ENCODE measurements around the gene RCAN2.
A peak's percentile ranks its signal among the peaks of the same experiment; 100 is the strongest.
"Not testable (repeated sequence)": the region's sequence is repeated elsewhere in the genome, so short reads cannot be mapped to it uniquely, and the experiment has no call there.

RCAN2 gene

GRCh38 chr6:46414398-46414797 is 76.9 kb downstream of the RCAN2 start:
- no peak for TF ChIP-seq CTCF (IDR thresholded peaks at IDR 0.05; ENCODE audit: insufficient read depth, missing control alignments)
- FAIRE-seq (no peak), DNase-seq (ENCODE audit: insufficient read length, low spot score) (no peak)

- DNase-seq (ENCODE audit: insufficient read length, low spot score) = no peak
- FAIRE-seq = no peak
- TF ChIP-seq CTCF (IDR thresholded peaks at IDR 0.05; ENCODE audit: insufficient read depth, missing control alignments) = no peak
Measured at GRCh38 chr6:46412662-46413061, 78.6 kb downstream of the RCAN2 start.

DNA sequence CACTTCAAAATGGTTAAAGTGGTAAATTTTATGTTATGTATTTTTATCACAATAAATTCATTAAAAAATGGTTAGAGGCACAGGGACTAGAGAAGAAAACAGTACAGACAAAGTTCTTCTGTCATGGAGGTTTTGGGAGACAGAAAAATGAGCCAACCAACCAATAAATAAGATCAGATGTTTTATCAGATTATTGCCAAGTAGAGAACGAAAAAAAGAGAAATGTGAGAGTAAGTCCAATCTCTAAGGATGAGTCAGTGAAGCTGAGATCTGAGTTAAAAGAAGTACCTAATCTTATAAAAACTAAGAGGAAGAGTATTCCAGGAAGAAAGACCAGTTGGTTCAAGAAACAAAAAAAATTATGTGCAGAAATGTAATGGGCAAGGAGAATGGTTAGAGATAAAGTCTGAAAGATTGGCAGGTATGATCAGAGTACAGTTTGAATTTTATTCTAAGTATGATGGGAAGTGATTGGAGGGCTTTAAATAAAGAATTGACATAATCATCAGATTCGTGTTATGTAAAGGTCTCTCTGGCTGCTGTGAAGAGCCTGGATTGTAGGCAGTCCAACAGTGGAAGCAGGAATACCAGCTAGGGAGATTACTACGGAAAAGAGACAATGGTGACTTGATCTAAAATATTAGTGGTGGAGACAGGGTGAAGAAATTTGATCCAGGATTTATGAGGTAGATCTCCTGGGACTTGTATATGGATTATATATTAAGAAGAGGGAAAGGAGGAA is 79.6 kb downstream of the RCAN2 start:
- FAIRE-seq (no peak), DNase-seq (ENCODE audit: insufficient read length, low spot score) (no peak)
- TF ChIP-seq CTCF (IDR thresholded peaks at IDR 0.05; ENCODE audit: insufficient read depth, missing control alignments) = no peak

- DNase-seq (ENCODE audit: insufficient read length, low spot score) (no peak), FAIRE-seq (peak; percentile 11)
- TF ChIP-seq CTCF (IDR thresholded peaks at IDR 0.05; ENCODE audit: insufficient read depth, missing control alignments) = peak; percentile 77
Measured at GRCh38 chr6:46410334-46410953, 80.8 kb downstream of the RCAN2 start.

DNA sequence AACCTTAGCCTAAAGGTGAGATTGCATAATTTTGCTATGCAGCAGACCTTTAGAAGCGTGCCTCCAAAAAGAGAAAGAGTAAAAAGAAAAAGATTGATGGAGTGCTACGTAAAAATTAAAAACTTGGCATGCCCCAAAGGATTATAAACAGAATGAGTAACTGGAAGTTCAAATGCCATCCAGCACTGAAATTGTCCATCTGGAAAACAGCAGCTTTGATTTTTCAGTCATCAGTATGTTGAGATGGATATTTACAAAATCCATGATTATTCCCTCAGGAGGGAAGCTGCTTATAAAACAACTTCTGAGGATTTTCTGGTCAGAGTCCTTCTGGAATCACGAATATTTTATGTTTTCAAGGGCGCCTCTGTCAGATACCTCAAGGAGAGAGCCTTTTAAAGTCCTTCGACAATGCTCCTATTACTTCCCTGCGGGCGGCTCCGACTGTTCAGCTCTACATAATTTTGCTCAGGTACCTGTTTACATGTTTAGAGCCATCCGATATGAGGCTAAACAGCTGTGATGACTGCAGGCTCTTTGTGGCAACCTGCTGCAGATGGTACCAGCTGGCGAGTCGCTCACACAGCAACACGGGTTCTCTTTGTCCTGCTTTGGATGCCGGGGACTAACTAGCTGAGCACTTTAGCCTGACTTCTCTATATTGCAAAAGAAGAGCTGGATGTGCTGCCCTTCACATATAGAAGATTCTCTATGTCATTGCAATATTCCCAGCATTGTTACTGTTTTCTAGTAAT is 83.3 kb downstream of the RCAN2 start:
- no peak for TF ChIP-seq CTCF (IDR thresholded peaks at IDR 0.05; ENCODE audit: insufficient read depth, missing control alignments)
- no peak for DNase-seq (ENCODE audit: insufficient read length, low spot score)
- FAIRE-seq = no peak

GRCh38 chr6:46407246-46407645 is 84.0 kb downstream of the RCAN2 start:
- TF ChIP-seq CTCF (IDR thresholded peaks at IDR 0.05; ENCODE audit: insufficient read depth, missing control alignments) = no peak
- DNase-seq (ENCODE audit: insufficient read length, low spot score) (no peak), FAIRE-seq (no peak)

DNA sequence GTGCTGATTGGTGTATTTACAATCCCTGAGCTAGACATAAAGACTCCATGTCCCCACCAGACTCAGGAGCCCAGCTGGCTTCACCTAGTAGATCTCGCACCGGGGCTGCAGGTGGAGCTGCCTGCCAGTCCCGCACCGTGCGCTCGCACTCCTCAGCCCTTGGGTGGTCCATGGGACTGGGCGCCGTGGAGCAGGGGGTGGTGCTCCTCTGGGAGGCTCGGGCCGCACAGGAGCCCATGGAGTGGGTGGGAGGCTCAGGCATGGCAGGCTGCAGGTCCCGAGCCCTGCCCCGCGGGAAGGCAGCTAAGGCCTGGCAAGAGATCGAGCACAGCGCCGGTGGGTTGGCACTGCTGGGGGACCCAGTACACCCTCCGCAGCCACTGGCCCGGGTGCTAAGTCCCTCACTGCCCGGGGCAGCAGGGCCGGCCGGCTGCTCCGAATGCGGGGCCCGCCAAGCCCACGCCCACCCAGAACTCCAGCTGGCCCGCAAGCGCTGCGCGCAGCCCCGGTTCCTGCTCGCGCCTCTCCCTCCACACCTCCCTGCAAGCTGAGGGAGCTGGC is 85.5 kb downstream of the RCAN2 start:
- DNase-seq (ENCODE audit: insufficient read length, low spot score); FAIRE-seq: not testable (repeated sequence)
